HG03342 (cell line): Measurements from ENCODE around the gene DNASE1L2.

Source experiments
- ATAC-seq: cut with Tn5 transposase; IDR thresholded peaks from one replicate; pipeline ENCODE4 v1.9.1; 2021; ENCODE audit warnings: mild to moderate bottlenecking, moderate library complexity; ENCODE audit not compliant: unreplicated experiment

DNASE1L2 gene

DNA sequence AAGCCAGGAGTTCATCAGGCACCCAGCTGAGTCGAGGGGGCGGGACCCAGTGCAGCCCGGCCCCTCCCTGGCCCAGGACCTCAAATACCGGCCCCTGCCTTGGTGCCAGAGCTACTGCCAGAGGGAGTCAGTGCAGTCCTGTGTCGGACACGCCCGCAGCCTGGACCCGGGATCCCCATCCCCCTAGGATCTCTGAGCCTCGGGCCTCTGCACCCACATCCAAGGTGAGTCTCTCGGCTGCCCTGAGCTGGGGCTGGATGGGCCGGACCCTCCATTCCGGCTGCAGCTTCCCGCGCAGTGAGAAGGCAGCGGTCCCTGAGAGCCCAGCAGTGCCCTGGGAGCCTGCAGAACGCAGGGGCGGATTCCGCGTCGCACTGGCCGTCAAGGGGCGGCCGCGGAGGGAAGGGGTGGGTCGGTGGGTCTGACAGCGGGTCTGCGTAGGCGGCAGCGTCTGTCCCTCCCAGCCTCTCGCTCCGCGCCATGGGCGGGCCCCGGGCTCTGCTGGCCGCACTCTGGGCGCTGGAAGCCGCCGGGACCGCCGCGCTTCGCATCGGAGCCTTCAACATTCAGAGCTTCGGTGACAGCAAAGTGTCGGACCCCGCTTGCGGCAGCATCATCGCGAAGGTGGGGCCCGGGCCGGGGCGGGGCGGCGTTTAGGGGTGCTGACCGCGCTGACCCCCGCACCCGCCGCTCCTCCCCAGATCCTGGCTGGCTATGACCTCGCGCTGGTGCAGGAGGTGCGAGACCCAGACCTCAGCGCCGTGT is at the start of gene DNASE1L2:
TSS of gene DNASE1L2 (plus strand) at position 108 of the 765 bp plus-strand sequence. CDS start at position 481, 373 bp downstream.
- ATAC-seq = no peak

DNA sequence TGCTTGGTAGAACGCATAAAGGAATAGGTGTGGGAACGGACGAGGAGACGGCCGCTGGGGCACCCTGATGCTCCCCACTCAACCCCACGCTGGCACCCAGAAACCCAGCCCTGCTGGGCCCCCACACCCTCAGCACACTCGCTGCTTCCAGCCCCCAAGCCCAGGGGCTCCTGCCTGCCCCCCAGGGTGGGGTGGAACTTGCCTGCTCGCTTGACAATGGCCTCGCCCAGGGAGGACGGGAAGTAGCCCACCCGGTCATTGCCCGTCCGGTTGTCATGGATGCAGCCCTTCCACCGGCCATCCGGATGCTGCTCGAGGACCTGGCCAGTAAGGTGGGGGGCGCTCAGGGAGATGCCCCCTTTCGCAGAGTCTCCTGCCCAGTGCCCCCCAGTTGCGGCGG is 49.7 kb upstream of the DNASE1L2 start:
- ATAC-seq = no peak

- no peak for ATAC-seq
Observed at GRCh38 chr16:2187212-2187611, 49.0 kb upstream of the DNASE1L2 start.

- no peak for ATAC-seq
Observed at GRCh38 chr16:2188395-2188794, 47.8 kb upstream of the DNASE1L2 start.

DNA sequence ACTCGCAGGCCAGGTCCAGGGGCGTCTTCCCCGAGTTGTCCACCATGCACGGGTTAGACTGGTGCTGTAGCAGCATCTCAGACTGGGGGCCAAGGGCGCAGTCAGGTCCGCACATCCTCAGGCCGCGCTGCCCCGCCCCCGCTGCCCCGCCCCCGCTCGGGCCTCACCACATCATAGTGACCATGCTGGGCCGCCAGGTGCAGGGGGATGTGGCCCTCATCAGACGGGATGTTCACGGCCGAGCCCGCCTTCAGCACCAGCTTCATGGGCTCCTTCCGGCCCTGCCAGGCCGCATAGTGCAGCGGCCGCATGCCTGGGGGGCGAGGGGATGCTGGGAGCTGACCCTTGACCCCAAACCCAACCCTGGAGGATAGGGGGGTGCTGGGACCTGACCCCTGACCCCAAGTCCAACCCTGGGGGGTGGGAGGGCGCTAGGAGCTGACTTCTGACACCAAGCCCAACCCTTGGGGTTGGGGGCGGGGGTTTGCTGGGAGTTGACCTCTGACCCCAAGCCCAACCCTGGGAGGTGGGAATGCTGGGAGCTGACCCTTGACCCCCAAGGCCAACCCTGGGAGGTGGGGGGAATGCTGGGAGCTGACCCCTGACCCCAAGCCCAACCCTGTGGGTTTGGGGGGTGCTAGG is 46.9 kb upstream of the DNASE1L2 start:
- ATAC-seq = no peak

GRCh38 chr16:2190002-2190658 is 46.1 kb upstream of the DNASE1L2 start:
- ATAC-seq = no peak

DNA sequence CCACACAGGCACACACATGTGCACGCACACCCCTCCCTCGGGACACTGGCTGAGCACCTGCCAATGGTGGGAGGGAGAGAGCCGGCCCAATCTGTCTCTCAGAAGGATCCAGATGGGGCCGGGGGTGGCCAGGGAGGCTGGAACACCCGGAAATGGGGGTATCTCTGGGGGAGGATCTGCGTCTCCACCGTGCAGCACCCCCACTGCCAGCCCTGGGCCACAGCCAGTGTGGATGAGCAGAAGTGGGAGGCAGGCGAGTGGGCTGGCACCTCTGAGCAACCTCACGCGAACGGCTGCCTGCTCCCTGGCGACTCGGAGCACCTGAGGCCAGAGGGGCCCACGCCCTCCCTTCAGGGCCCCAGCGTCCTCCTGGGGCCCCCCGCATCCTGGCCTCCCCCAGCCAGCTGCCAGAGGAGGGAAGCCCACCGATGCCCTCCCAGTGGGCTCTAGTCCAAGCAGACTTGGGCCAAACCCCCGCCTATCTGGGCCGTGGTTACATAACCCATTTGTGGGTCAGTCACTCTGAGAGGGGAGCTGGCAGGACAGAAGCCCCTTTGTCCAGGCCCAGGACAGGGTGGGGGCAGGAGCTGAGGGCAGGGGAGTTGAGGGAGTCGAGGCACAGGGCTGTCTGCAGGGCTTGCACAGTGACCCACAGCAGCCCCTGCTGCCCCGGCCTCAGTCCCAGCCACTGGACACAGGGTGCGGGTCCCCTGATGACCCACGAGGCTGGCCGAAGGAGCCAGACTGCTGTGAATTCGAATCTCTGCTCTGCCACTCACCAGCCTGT is 45.4 kb upstream of the DNASE1L2 start:
- no peak for ATAC-seq

DNA sequence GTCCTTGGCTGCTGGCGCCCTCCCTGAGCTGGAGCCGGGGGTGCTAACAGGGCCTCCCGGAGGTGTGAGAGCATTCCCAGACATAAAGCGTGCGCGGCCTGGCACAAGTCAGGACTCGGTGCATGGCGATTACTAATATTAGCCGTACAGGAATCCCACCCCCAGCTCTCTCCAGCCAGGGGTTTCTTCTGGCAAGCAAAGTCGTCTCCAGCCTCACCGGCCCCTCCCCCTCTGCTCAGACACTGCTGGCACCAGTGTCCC is 44.9 kb upstream of the DNASE1L2 start:
- no peak for ATAC-seq

DNA sequence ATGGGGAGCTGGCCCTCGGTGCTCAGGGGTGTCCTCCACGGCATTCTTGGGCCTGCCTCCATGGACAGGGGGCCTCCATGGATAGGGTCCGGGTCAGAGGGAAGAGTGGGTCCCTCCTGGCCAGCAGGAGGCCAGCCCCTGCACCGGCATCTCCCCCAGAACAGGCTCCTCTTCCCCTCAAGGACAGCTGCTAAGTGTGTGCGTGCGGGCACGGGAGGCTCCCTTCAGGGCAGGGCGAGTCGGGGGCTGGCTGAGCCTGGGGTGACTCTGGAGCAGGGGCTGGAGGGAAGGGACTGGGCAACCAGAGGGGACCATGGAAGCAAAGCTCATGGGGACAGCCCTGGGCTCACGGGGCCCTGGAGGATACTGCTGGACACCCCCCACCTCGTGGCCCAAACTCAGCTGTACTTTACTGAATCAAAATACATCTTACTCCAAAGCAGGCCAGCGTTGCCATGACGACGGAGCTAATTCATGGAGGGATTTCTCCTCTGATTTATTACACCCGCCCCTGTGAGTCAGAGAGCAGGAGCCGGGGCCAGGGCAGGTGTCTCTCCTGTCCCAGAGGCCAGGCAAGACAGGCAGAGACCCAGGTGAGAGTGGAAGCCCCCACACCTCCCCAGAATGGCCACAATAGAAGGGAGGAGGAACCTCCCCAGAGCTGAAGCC is 41.9 kb upstream of the DNASE1L2 start:
- no peak for ATAC-seq

GRCh38 chr16:2194852-2195321 is 41.4 kb upstream of the DNASE1L2 start:
- ATAC-seq = no peak

DNA sequence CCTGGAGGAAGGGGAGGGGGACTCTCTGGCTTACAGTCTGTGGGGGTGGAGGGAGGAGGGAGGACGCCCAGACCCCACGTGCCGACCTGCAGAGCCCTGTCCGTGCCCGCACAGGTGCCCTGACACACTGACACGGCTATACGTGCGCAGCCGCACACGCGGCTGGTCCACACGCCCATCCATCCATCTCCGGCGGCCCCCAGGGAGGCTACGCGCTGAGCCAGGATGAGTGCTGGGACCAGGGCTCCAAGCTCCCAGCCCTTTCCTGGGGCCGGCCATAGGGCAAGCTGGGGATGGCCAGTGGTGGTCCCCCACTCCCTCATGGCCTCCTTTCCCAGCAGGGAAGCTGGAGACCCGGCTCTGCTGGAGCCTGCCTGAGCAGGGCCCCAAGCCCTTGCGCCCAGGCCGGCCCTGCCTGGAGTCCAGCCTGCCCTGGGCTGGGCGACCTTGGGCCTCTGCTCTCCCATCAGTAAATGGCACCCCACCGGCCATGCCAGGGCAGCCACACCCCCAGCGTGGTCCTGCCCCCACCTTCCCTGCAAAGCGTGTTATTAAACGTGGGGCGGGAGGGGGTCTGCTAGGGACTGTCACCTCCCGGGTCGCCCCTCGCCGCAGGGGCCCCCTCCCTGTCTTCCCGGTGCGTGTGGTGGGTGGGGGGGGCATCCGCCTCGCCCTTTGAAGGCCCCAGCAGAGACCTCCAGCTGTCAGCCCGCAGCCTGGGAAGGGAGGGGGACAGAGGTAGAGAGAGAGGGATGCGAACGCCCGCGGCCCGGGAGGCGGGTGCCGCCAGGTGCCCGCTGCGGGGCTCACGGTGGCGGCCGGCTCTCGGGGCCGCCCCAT is 40.7 kb upstream of the DNASE1L2 start:
- no peak for ATAC-seq

- no peak for ATAC-seq
Observed at GRCh38 chr16:2196162-2196980, 39.9 kb upstream of the DNASE1L2 start, which contains the start of gene CASKIN1. Gene CASKIN1, minus strand, starts transcription at chr16:2196605. Its CDS starts 173 bp downstream, at chr16:2196432.

DNA sequence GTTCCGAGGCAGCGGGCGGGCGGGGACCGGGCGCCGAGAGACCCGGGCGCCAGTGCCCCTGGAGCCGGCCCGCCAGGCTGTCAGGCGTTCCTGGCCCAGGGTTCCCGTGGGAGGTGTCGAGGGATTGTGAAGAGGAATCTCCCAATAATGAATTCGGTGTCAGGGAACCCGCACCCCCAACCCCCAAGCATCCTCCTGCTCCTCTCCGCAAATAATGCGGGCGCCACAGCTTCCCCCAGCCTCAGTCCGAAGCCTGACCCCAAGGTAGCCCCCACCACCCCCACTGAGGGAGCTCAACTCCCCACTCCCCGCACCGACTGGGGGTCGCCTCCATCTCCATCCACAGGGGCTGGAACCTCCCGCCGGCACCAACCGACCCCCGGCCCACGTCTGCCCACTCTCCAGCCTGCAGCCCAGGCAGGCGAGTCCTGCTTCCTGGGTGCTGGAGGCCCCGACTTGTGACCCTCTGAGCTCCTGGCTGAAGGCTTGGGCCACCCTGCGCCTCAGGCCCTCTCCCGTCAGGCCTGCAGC is 39.2 kb upstream of the DNASE1L2 start:
- no peak for ATAC-seq

GRCh38 chr16:2197765-2198164 is 38.5 kb upstream of the DNASE1L2 start:
- ATAC-seq = no peak

DNA sequence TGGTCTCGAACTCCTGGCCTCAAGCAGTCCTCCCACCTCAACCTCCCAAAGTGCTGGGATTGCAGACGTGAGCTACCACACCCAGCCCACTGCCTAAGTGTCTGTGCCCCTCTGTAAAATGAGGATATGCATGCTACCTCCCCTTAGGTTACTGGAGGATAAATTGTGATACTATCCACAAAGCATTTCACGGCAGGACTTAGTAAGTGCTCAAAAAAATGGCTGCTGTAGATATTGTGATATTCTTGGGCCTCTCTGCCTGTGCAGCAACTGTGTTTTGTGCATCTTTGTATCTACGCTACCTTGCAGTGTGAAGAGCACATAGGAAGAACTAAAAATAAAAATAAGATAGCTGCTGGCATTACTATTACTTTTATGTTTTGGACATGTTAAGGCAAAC is 38.0 kb upstream of the DNASE1L2 start:
- no peak for ATAC-seq

DNA sequence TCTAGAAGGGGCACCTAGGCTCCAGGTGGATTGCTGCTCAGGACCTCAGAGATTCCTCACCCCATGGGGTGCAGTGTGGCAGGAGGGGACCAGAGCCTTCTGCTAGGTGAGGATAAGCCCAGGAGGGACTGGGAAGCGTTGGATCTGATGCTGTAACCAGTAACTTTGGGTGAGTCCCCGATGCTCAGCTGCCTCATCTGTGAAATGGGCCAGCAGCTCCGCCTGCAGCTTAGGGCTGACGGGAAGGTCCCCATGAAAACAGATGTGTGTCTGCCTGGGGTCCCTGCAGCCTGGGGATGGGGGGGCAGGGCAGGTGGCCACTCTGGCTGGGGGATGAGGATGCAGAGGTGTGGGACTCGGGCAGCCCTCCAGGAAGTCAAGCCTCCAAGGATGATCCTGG is 37.1 kb upstream of the DNASE1L2 start:
- ATAC-seq = no peak

GRCh38 chr16:2199621-2200139 is 36.6 kb upstream of the DNASE1L2 start:
- ATAC-seq = no peak

DNA sequence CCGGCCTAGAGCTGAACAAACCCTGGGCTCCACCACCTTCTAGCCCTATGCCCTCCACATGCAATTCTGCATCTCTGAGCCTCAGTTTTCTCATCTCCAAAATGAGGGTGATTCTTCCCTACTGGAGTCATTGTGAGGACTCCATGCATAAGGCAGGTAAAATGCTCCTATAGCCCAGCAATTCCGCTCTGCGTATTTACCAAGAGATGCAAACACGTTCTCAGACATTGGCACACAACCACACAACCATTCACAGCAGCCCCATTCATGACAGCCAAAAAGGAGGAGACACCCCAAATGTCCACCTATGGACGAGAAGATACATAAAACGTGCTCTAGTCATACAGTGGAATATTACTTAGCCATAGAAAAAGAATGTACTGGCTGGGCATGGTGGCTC is 35.9 kb upstream of the DNASE1L2 start:
- no peak for ATAC-seq
